ENCODE data around the gene SH3BP1.

Gene SH3BP1

DNA sequence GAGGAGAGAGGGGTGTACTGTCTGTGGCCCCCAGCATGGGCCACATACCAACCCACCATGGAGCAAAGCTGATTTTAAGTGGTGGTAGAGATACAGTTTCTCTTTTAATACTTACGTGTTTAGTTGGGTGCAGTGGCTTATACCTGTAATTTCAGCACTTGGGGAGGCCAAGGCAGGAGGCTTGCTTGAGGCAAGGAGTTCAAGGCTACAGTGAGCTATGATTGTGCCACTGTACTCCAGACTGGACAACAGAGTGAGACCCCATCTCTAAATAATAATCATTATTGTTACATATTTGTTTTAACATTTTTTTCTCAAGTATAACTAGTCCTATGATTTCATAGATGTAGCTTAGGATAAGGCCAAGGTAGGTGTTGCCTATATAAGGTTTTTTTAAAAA, 22.0 kb upstream of the SH3BP1 start:
- DNase-seq = no peak

DNA sequence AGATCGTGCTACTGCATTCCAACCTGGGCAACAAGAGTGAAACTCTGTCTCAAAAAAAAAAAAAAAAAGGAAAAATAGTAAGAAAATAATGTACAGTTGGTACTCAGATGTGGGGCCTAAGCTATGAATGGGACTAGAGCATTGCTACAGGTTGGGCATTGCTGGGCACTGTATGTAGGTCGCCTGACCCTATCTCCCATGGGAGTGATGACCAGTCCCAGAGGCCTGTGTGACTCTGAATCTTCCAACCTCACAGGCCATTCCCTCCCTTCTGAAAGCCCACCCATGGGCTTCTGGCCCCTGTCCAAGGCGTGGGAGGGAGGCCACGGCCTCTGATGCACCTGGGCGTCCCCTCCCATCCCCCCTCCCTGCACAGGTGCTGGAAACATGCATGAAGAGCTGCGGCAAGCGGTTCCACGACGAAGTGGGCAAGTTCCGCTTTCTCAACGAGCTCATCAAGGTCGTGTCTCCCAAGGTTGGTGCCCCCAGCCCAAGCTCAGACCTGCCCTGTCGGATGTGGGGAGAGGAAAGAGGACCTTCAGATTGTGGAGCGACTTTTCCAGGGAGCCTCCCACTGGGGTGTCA, 21.3 kb upstream of the SH3BP1 start:
- no peak for DNase-seq

- no peak for DNase-seq
These were observed 20.8 kb upstream of the SH3BP1 start for GRCh38 chr22:37618674-37619073.

DNA sequence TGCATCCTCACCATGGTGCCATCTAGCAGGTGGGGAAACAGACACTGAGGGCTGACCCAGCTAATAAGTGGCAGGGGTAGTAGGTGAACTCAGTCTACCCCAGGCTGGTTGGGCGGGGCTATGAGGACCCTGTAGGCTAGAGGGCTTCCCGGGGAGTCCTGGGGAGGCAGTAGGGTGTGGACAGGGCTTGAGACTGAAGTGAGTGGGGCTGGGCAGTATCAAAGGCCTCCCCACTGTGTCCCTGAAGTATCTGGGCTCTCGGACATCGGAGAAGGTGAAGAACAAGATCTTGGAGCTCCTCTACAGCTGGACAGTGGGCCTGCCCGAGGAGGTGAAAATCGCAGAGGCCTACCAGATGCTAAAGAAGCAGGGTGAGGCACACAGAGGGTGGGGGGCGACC, 19.5 kb upstream of the SH3BP1 start:
- no peak for DNase-seq

DNA sequence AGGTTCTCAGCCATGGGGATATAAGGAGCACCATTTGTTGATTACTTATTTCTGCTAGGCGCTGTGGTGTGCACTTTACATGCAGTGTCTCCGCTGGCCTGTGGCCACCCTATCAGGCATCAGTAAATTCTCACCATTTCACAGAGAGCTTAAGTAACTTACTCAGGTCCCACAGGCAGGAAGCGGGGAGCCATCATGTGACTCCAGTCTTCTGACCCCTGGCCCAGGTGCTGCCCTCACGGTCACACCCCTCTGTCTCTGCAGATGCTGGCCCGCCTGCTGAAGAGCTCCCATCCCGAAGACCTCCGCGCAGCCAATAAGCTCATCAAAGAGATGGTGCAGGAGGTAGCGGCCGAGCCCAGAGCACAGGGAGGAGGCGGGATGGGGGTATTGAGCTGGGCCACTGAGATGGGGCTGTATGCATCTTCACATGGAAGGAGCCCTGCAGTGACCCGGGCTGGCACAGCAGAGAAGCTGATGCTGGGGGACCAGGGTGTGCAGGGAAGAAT, 18.1 kb upstream of the SH3BP1 start:
- DNase-seq = no peak

GRCh38 chr22:37623075-37624016, 16.1 kb upstream of the SH3BP1 start:
- DNase-seq = peak; percentile 28

- DNase-seq = no peak
These were observed 15.5 kb upstream of the SH3BP1 start for GRCh38 chr22:37624017-37624365.

DNA sequence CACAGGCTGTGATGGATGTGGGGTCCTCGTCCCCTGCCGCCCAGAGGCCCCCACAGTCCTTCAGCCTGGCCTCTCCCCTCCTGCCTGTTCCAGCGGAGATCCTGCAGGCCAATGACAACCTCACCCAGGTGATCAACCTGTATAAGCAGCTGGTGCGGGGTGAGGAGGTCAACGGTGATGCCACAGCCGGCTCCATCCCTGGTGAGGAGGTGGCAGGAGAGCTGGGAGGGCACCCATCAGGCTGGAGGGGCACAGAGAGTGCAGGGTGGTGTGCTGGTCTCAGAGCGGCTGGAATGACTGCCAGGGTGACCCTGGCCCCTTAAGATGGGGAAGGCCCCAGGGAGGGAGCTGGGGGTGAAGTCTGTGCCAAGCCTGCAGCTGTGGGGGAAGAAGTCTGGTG, 14.6 kb upstream of the SH3BP1 start:
- no peak for DNase-seq

DNA sequence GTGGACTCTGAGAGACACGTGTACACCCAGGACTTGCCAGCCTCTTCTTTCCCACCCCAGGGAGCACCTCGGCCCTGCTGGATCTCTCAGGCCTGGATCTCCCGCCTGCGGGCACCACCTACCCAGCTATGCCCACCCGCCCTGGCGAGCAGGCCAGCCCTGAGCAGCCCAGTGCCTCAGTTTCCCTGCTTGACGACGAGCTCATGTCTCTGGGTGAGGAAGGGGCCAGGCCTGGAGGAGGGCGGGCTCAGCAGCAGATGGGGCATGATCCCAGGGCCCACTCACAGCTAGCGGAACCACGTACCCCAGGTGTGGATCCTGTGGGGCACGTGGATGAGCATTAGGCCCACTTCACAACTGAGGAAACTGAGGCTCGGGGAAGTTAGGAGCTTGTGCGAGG, 13.7 kb upstream of the SH3BP1 start:
- DNase-seq = no peak

- no peak for DNase-seq
These were observed 13.3 kb upstream of the SH3BP1 start for GRCh38 chr22:37626144-37626543.

DNA sequence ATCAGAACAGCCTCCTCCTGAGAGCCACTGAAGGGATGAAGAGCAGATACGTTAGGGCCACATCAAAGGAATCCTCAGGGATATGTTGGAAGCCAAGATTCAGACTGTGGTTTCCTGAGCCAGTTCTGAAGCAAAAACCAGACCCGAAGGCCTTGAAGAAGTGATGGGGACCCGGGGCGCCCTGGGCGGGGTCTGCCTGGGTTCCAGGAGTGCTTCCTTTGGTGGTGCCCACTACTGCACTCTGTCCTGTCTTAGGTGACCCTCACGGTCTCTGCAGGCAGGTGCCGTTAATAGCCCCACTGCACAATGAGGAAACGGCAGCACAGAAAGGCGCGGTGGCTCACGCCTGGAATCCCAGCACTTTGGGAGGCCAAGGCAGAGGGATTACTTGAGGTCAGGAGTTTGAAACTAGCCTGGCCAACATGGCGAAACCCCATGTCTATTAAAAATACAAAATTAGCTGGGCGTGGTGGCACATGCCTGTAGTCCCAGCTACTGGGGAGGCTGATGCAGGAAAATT, 12.9 kb upstream of the SH3BP1 start:
- no peak for DNase-seq

- no peak for DNase-seq
These were observed 12.3 kb upstream of the SH3BP1 start for GRCh38 chr22:37627121-37627520.

DNA sequence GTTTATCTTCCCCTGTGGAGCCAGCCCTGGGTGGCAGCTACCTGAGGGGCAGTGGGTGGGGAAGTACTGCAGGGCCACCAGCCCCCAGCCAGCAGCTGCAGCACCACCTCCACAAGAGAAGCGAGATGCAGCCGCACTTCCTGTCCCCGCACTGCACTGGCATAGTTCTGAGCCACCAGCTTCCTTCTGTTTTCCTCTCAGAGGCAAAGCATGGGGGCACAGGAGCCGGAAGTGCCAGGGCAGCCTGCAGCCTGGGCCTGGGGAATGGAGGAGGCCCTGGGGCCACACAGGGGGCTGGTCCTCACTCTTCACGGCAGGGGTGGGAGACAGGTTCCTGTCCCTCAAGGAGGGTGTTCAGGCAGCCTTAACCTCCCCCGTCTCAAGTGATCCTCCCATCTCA, 11.9 kb upstream of the SH3BP1 start:
- DNase-seq = no peak

- DNase-seq = no peak
These were observed 10.6 kb upstream of the SH3BP1 start for GRCh38 chr22:37628830-37629229.

DNA sequence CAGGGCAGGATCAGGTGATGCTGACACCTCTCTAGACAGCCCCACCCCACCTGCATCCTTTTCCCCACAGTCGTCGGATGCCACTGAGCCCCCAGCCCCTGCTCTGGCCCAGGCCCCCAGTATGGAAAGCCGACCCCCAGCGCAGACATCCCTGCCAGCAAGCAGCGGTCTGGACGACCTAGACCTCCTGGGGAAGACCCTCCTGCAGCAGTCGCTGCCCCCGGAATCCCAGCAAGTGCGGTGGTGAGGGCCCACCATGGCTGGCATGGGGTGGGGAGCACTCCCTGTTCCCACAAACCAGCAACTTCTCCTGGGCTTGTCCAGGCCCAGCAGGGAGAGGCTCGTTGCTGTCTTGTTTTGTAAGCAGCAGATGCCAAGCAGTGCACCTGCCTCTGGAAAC, 9.5 kb upstream of the SH3BP1 start:
- DNase-seq = no peak

GRCh38 chr22:37630839-37631435, 8.5 kb upstream of the SH3BP1 start:
- no peak for DNase-seq

GRCh38 chr22:37631448-37632173, 7.9 kb upstream of the SH3BP1 start:
- DNase-seq = no peak

GRCh38 chr22:37632174-37633088, 7.0 kb upstream of the SH3BP1 start:
- DNase-seq = no peak

DNA sequence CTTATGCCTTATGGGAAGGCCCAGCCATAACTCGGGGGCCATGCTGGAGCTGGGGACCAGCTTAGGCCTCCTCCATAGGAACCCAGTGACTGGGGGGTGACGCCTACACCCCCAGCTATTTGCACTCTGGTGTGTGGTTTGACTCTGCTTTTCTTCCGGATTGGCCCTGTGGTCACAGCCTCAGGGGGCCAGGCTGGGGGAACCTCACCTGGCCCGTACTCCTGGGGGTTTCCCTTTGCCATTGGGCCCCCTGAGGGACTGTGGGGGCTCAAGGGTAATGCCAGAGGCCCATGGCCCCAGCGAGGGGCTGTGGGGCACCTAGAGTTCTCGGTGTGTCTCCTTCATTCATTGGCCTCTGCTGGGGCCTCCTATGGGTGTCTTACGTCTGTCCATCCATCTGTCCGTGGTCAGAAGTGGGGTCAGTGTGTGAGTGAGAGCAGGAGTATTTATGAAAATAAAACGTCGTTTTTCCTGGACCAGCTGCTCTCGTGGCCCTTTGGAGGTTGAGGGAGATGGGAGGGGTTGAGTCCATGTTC, 6.3 kb upstream of the SH3BP1 start:
- no peak for DNase-seq

GRCh38 chr22:37633625-37634416, 5.6 kb upstream of the SH3BP1 start:
- DNase-seq = no peak

DNA sequence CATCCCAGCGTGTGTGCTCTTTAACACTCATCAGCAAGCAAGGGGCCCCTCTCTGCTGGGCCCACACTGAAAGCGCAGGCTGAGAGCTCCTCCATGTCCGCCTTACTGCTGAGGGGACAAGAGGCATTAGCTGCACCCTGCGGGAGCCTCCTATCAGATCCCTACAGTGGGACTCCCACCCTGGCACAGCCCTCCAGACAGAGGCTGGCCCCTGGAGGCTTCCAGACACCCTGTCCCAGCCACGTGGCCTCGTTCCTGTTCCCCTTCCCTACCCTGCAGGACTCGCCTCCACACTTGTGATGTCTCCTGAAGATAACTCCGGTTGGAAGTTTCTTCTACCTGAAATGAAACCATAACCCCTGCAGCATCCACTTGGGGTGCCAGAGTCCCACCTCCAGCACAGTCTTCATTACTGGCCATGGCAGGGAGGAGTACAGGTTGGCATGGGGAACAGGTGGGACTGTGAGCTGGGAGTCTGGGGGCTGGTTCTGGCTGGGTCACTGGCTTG, 5.0 kb upstream of the SH3BP1 start:
- DNase-seq = no peak
